ENCODE measurements around the gene TUBB4B.

The TUBB4B gene

GRCh38 chr9:137247135-137247915 is 6.2 kb downstream of the TUBB4B start:
- no peaks in the 10 kb centered on the region for H3K9me3 ChIP-seq (ENCODE audit: insufficient read depth, low read length, severe bottlenecking)
- H3K79me2 ChIP-seq (ENCODE audit: insufficient read depth, low read length) = peaks cover 7% of the 10 kb centered on the region
- H4K20me1 ChIP-seq (ENCODE audit: insufficient read depth, low read length) = peaks cover 27% of the 10 kb centered on the region
- no peak overlapping the region for H3K27ac ChIP-seq (ENCODE audit: low read length)
- TF ChIP-seq, protein P1, sequence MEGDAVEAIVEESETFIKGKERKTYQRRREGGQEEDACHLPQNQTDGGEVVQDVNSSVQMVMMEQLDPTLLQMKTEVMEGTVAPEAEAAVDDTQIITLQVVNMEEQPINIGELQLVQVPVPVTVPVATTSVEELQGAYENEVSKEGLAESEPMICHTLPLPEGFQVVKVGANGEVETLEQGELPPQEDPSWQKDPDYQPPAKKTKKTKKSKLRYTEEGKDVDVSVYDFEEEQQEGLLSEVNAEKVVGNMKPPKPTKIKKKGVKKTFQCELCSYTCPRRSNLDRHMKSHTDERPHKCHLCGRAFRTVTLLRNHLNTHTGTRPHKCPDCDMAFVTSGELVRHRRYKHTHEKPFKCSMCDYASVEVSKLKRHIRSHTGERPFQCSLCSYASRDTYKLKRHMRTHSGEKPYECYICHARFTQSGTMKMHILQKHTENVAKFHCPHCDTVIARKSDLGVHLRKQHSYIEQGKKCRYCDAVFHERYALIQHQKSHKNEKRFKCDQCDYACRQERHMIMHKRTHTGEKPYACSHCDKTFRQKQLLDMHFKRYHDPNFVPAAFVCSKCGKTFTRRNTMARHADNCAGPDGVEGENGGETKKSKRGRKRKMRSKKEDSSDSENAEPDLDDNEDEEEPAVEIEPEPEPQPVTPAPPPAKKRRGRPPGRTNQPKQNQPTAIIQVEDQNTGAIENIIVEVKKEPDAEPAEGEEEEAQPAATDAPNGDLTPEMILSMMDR (IDR thresholded peaks at IDR 0.05; ENCODE audit: borderline replicate concordance, extremely low read depth, low read length, poor library complexity, severe bottlenecking) = no peak
- TF ChIP-seq EZH2 (IDR thresholded peaks at IDR 0.05; ENCODE audit: borderline replicate concordance, low read depth, low read length, severe bottlenecking) = no peak
- no peak overlapping the region for H3K4me2 ChIP-seq (ENCODE audit: insufficient read depth, low read length)
- H2AFZ ChIP-seq (ENCODE audit: low read depth, low read length) = no peak overlapping the region
- no peaks in the 10 kb centered on the region for H3K27me3 ChIP-seq (ENCODE audit: insufficient read depth, low read length, poor library complexity)
- no peak overlapping the region for H3K9ac ChIP-seq (ENCODE audit: low read depth, low read length)
- ATAC-seq (ENCODE audit: insufficient read depth, low read depth) = no peak
- peaks cover 17% of the 10 kb centered on the region for H3K36me3 ChIP-seq (ENCODE audit: insufficient read depth, low read length)
- no peak for DNase-seq
- H3K4me3 ChIP-seq (ENCODE audit: low read depth in 1 of 2, low read length in 2 of 2) = no peak overlapping the region
- peaks cover 12% of the 10 kb centered on the region for H3K4me1 ChIP-seq (ENCODE audit: insufficient read depth, low read length)

- H3K36me3 ChIP-seq (ENCODE audit: insufficient read depth, low read length) = peaks cover 12% of the 10 kb centered on the region
- ATAC-seq (ENCODE audit: insufficient read depth, low read depth) (no peak), DNase-seq (no peak)
- peaks cover 2% of the 10 kb centered on the region for H3K79me2 ChIP-seq (ENCODE audit: insufficient read depth, low read length)
- H3K27ac ChIP-seq (ENCODE audit: low read length) = no peak overlapping the region
- H3K9ac ChIP-seq (ENCODE audit: low read depth, low read length) = no peak overlapping the region
- TF ChIP-seq, protein P1 (IDR thresholded peaks at IDR 0.05; ENCODE audit: borderline replicate concordance, extremely low read depth, low read length, poor library complexity, severe bottlenecking) = no peak
- no peak for TF ChIP-seq EZH2 (IDR thresholded peaks at IDR 0.05; ENCODE audit: borderline replicate concordance, low read depth, low read length, severe bottlenecking)
- H3K4me1 ChIP-seq (ENCODE audit: insufficient read depth, low read length) = peaks cover 7% of the 10 kb centered on the region
- peaks cover 22% of the 10 kb centered on the region for H4K20me1 ChIP-seq (ENCODE audit: insufficient read depth, low read length)
- H3K27me3 ChIP-seq (ENCODE audit: insufficient read depth, low read length, poor library complexity) = no peaks in the 10 kb centered on the region
- H2AFZ ChIP-seq (ENCODE audit: low read depth, low read length) = no peak overlapping the region
- H3K9me3 ChIP-seq (ENCODE audit: insufficient read depth, low read length, severe bottlenecking) = no peaks in the 10 kb centered on the region
- no peak overlapping the region for H3K4me2 ChIP-seq (ENCODE audit: insufficient read depth, low read length)
- no peak overlapping the region for H3K4me3 ChIP-seq (ENCODE audit: low read depth in 1 of 2, low read length in 2 of 2)
Measured at GRCh38 chr9:137247916-137248175, 6.8 kb downstream of the TUBB4B start.

DNA sequence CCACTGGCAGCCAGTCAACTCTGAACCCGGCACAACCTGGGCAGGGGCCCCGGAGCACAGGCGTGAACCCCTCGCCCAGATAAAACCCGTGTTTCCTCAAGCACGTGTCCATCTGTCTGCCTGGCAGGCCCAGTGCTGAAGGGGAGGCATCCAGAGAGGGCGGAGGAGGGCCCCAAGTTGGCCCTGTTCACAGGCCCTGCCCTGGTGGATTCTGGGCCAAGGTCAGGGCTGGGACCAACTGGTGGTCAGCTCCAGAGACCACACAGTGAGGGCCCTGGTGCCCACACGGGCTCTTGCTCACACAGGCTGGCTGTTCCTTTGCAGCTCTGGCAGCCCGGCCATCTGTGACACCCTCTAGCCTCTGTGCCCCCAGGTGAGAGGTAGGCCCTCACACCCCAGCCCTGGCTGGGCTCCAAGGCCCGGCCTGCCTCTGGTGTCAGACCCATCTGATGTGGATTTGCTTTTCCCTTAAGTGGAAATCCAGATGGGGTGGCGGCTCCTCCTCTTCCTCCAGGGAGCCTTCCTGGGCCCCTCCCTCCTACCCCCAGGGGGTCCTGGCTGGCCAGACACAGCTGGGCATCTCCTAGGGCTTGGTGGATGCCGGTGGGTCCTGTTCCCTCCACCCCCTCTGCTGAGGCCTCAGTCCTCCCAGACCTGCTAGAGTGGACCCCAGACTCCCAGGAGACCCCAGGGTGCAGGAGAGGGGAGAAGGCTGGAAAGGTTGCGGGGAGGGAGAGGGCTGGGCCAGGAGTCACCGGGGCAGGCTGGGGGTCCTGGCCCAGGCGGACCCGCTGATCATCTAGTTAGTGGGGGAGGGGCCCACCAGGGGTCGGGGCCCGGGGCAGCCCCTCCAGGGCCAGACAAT is 9.5 kb downstream of the TUBB4B start:
- Histone ChIP-seq H3K27ac (ENCODE audit: low read length) (no peak overlapping the region), H3K36me3 (ENCODE audit: insufficient read depth, low read length) (peaks cover under 1% of the 10 kb centered on the region; the same call in 1 of the 2 replicates), H3K4me3 (ENCODE audit: low read depth in 1 of 2, low read length in 2 of 2) (no peak overlapping the region), H3K4me2 (ENCODE audit: insufficient read depth, low read length) (no peak overlapping the region), H3K9me3 (ENCODE audit: insufficient read depth, low read length, severe bottlenecking) (no peaks in the 10 kb centered on the region), H4K20me1 (ENCODE audit: insufficient read depth, low read length) (no peaks in the 10 kb centered on the region; the same call in 1 of the 2 replicates), H3K79me2 (ENCODE audit: insufficient read depth, low read length) (peaks cover 10% of the 10 kb centered on the region), H3K27me3 (ENCODE audit: insufficient read depth, low read length, poor library complexity) (no peaks in the 10 kb centered on the region), H3K4me1 (ENCODE audit: insufficient read depth, low read length) (peaks cover 16% of the 10 kb centered on the region), H3K9ac (ENCODE audit: low read depth, low read length) (no peak overlapping the region), H2AFZ (ENCODE audit: low read depth, low read length) (no peak overlapping the region)
- TF ChIP-seq, protein P1 (IDR thresholded peaks at IDR 0.05; ENCODE audit: borderline replicate concordance, extremely low read depth, low read length, poor library complexity, severe bottlenecking) = no peak
- TF ChIP-seq EZH2 (IDR thresholded peaks at IDR 0.05; ENCODE audit: borderline replicate concordance, low read depth, low read length, severe bottlenecking) = no peak
- ATAC-seq (ENCODE audit: insufficient read depth, low read depth) = no peak
- DNase-seq = no peak

All from DND-41 (cell line).